ENCODE measurements around the gene FLYWCH1.

The FLYWCH1 gene

GRCh38 chr16:2911638-2912329, at the start of gene FLYWCH1:
FLYWCH1 (plus strand) TSS chr16:2911931; CDS start chr16:2929686, 17,755 bp downstream.
- Mint-ChIP-seq H3K4me3 (peak within 1 kb of the TSS; percentile 90 to 96 (median 92)), H3K4me1 (peaks cover 16% of the 10 kb centered on the region), H3K27ac (peak within 1 kb of the TSS; percentile 43 to 86 (median 79)), H3K36me3 (ENCODE audit: low read depth) (peaks cover 8% of the 10 kb centered on the region), H3K27me3 (ENCODE audit: low read depth) (peaks cover 5% of the 10 kb centered on the region), H3K9me3 (no peaks in the 10 kb centered on the region)
- TF ChIP-seq, protein P1, sequence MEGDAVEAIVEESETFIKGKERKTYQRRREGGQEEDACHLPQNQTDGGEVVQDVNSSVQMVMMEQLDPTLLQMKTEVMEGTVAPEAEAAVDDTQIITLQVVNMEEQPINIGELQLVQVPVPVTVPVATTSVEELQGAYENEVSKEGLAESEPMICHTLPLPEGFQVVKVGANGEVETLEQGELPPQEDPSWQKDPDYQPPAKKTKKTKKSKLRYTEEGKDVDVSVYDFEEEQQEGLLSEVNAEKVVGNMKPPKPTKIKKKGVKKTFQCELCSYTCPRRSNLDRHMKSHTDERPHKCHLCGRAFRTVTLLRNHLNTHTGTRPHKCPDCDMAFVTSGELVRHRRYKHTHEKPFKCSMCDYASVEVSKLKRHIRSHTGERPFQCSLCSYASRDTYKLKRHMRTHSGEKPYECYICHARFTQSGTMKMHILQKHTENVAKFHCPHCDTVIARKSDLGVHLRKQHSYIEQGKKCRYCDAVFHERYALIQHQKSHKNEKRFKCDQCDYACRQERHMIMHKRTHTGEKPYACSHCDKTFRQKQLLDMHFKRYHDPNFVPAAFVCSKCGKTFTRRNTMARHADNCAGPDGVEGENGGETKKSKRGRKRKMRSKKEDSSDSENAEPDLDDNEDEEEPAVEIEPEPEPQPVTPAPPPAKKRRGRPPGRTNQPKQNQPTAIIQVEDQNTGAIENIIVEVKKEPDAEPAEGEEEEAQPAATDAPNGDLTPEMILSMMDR (IDR thresholded peaks at IDR 0.05; ENCODE audit: unreplicated experiment in 3 of 3): no peak

DNA sequence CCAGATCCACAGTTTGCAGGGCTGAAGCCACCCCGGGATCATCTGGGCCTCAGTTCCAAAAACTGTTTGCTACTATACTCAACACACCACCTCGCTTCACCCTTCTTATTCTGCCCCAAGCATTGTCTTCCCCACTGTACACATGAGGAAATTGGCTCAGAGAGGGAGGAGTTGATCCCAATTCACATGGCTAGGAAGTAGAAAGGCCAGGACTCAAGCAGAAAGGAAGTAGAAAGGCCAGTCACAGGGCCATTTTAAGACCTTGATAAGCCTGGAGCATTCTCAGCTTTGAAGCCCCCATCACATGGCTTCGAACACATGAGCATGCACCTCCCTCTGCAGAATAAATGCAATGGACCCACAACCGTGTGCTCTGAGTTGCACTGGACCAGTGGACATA, 46.1 kb upstream of the FLYWCH1 start:
- H3K36me3 Mint-ChIP-seq (ENCODE audit: low read depth): no peaks in the 10 kb centered on the region
- peaks cover 47% of the 10 kb centered on the region for H3K27me3 Mint-ChIP-seq (ENCODE audit: low read depth)
- TF ChIP-seq, protein P1 (IDR thresholded peaks at IDR 0.05; ENCODE audit: unreplicated experiment in 3 of 3): no peak

GRCh38 chr16:2866431-2866830, 45.3 kb upstream of the FLYWCH1 start:
- H3K36me3 Mint-ChIP-seq (ENCODE audit: low read depth): no peaks in the 10 kb centered on the region
- peaks cover 43% of the 10 kb centered on the region for H3K27me3 Mint-ChIP-seq (ENCODE audit: low read depth)

More for the DNA sequence above, 46.1 kb upstream of the FLYWCH1 start:
- Mint-ChIP-seq H3K27ac (no peak overlapping the region), H3K4me1 (no peaks in the 10 kb centered on the region), H3K9me3 (peaks cover 4% of the 10 kb centered on the region), H3K4me3 (no peak overlapping the region)

GRCh38 chr16:2867661-2867986, 44.1 kb upstream of the FLYWCH1 start:
- no peaks in the 10 kb centered on the region for H3K4me1 Mint-ChIP-seq
- no peaks in the 10 kb centered on the region for H3K36me3 Mint-ChIP-seq (ENCODE audit: low read depth)
- peak overlapping the region; percentile 88 to 90 (median 90) for H3K4me3 Mint-ChIP-seq
- TF ChIP-seq, protein P1 (IDR thresholded peaks at IDR 0.05; ENCODE audit: unreplicated experiment in 3 of 3): no peak
- H3K27me3 Mint-ChIP-seq (ENCODE audit: low read depth): peaks cover 43% of the 10 kb centered on the region
- H3K9me3 Mint-ChIP-seq: no peaks in the 10 kb centered on the region
- peak overlapping the region; percentile 87 to 94 (median 92) for H3K27ac Mint-ChIP-seq

More at GRCh38 chr16:2866431-2866830, 45.3 kb upstream of the FLYWCH1 start:
- Mint-ChIP-seq H3K27ac (no peak overlapping the region), H3K9me3 (peaks cover under 1% of the 10 kb centered on the region), H3K4me1 (no peaks in the 10 kb centered on the region), H3K4me3 (peak overlapping the region; percentile 2 to 52 (median 41))
- TF ChIP-seq, protein P1 (IDR thresholded peaks at IDR 0.05; ENCODE audit: unreplicated experiment in 3 of 3): no peak

GRCh38 chr16:2867987-2868789, 43.5 kb upstream of the FLYWCH1 start:
- H3K4me1 Mint-ChIP-seq: no peaks in the 10 kb centered on the region
- H3K36me3 Mint-ChIP-seq (ENCODE audit: low read depth): no peaks in the 10 kb centered on the region
- peak overlapping the region; percentile 88 to 90 (median 90) for H3K4me3 Mint-ChIP-seq
- TF ChIP-seq, protein P1 (IDR thresholded peaks at IDR 0.05; ENCODE audit: unreplicated experiment in 3 of 3): peak; percentile 98 to 99 (median 99)
- no peaks in the 10 kb centered on the region for H3K9me3 Mint-ChIP-seq
- H3K27me3 Mint-ChIP-seq (ENCODE audit: low read depth): peaks cover 43% of the 10 kb centered on the region
- H3K27ac Mint-ChIP-seq: peak overlapping the region; percentile 87 to 94 (median 92)

Measured in nephron (organoid).